Stomach (tissue), 9 donors: Measurements from ENCODE around the gene ABCB9. TPM values are rescaled to one million over a fixed set of nuclear protein-coding genes. Genes with fewer than 3 reads are reported as not detected.
"Not testable (repeated sequence)": the region's sequence is repeated elsewhere in the genome, so short reads cannot be mapped to it uniquely, and the experiment has no call there.

Source experiments
- DNase-seq, 2 donors: peaks; one replicate each; pipeline versions ENCODE4 v3.0.0 to v3.0.0-alpha.2; 2013 to 2019
- H3K27ac ChIP-seq, 5 donors: fragments of 200-600 bp in 4 of 5; sonication (generic) in 4 of 5; one replicate each; pipeline ENCODE4 v1.5.1; 2013 to 2019; ENCODE audit warnings: mild to moderate bottlenecking in 1 of 5, moderate library complexity in 1 of 5
- H3K27me3 ChIP-seq, 3 donors: fragments of 200-600 bp; sonication (generic); one replicate each; pipeline ENCODE4 v1.5.1; 2017 to 2019; ENCODE audit warnings: mixed run types in 1 of 3
- H3K36me3 ChIP-seq, 4 donors: fragments of 200-600 bp; sonication (generic); 1 replicate in 3 of 4; 2 replicates in 1 of 4; pipeline ENCODE4 v1.5.1; 2016 to 2019
- H3K4me1 ChIP-seq, 4 donors: fragments of 200-600 bp; sonication (generic); one replicate each; pipeline ENCODE4 v1.5.1; 2016 to 2019
- H3K4me3 ChIP-seq, 4 donors: fragments of 200-600 bp; sonication (generic) in 3 of 4; one replicate each; pipeline ENCODE4 v1.5.1; 2016 to 2019; ENCODE audit warnings: mild to moderate bottlenecking in 1 of 4
- H3K9me3 ChIP-seq, 4 donors: fragments of 200-600 bp; sonication (generic); one replicate each; pipeline ENCODE4 v1.5.1; 2016 to 2019
- CTCF ChIP-seq, 7 experiments: fragments of 450-650 bp in 4 of 7; fragments of 200-600 bp in 3 of 7; sonication (generic) in 3 of 7; IDR thresholded peaks; one replicate each; pipeline ENCODE4 v1.5.1; 2016 to 2019; ENCODE audit warnings: antibody characterized with exemption in 7 of 7, control low read depth in 2 of 7, mild to moderate bottlenecking in 1 of 7
- EP300 ChIP-seq: sonication (generic); formaldehyde crosslinking; IDR thresholded peaks from one replicate; pipeline ENCODE4 v1.6.1; 2017; ENCODE audit warnings: antibody characterized with exemption
- POLR2A ChIP-seq, 4 donors: fragments of 450-650 bp; IDR thresholded peaks; one replicate each; pipeline ENCODE4 v1.6.1; 2016; ENCODE audit warnings: antibody characterized with exemption in 4 of 4, control low read depth in 2 of 4, mild to moderate bottlenecking in 1 of 4, moderate library complexity in 1 of 4
- POLR2AphosphoS5 ChIP-seq, 3 donors: sonication (generic); formaldehyde crosslinking; IDR thresholded peaks; one replicate each; pipeline ENCODE4 v1.6.1; 2016; ENCODE audit warnings: antibody characterized with exemption in 3 of 3
- WGBS, 5 donors: extraction: QIAGEN DNeasy Blood & Tissue Kit in 3 of 5; methylation state at CpG; one replicate each; pipeline versions ENCODE4 v1.1.5 to v1.1.7; 2013 to 2018; 5-methylcytosine and 5-hydroxymethylcytosine counted together
- intact Hi-C: fragments of 100-400 bp; cut with DNase I; formaldehyde crosslinking; loops from one replicate; pipeline ENCODE4 v1.15.1; 2023; ENCODE audit warnings: low total_unique reads
- polyA plus RNA-seq, 3 donors: library from polyadenylated mRNA; stranded (reverse); fragments of 200-250 nt; gene quantifications; one replicate each; pipeline ENCODE4 v1.2.3, GENCODE V29; 2013
- total RNA-seq, 5 donors: library from RNA; depleted of rRNA; stranded (reverse); fragments of >200 nt; gene quantifications; one replicate each; pipeline versions ENCODE4 v1.1.0 to v1.2.3, GENCODE V29; 2014 to 2016
- donor health status: healthy with polysubstance abuse.
- donor health status: Bipolar disorder and iron deficiency.
- donor health status: healthy.

ABCB9 gene
- total and polyA plus RNA-seq, 8 donors = 1.2 to 29.5 (median 2.2) TPM; not detected in 1

GRCh38 chr12:122946690-122947341 lies 19.4 kb downstream of the ABCB9 start:
- Histone ChIP-seq H3K9me3 (no peaks in the 10 kb centered on the region), H3K4me3 (no peak overlapping the region), H3K4me1 (peaks cover 33 to 80% (median 37%) of the 10 kb centered on the region in 4 donors), H3K27me3 (no peaks in the 10 kb centered on the region), H3K27ac (peak overlapping the region; percentile 61 to 87 (median 79)), H3K36me3 (no peaks in the 10 kb centered on the region)
- WGBS, 5 donors = 31 to 63% (median 35%) methylated on average over 10 of the region's 10 CpGs
- peak; percentile 85 to 90 for DNase-seq
- intact Hi-C loops = no loop called here
- peak; percentile 65 to 95 (median 87) for TF ChIP-seq POLR2AphosphoS5 (IDR thresholded peaks at IDR 0.05)
- TF ChIP-seq CTCF (IDR thresholded peaks at IDR 0.05) = no peak
- no peak for TF ChIP-seq EP300
- TF ChIP-seq POLR2A (IDR thresholded peaks at IDR 0.05) = no peak

- TF ChIP-seq EP300 (no peak), POLR2AphosphoS5 (IDR thresholded peaks at IDR 0.05) (peak in 1 of 3 donors; percentile 38), CTCF (IDR thresholded peaks at IDR 0.05) (no peak), POLR2A (IDR thresholded peaks at IDR 0.05) (no peak)
- peak; percentile 69 to 83 for DNase-seq
Observed at GRCh38 chr12:122944605-122945592, 21.4 kb downstream of the ABCB9 start.

DNA sequence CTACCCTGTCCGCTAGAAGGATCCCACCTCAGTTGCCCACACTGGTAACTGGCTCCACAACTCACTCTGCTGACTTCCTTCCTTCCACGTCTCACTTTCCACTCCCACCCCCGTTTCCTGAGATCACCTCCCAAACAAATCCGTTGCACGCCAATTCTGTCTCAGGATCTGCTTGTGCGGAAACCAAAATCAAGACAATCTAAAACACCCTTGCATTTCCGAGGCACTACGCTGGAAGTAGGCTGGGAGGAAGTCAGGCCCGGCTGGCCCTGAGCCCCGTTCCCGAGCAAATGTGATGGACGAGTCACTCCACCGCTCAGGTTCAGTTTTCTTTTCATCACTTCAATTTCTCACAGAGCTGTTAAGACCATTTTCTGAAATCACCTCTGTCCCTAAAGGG lies 23.1 kb downstream of the ABCB9 start:
- 61 to 76% (median 74%) methylated on average over 13 of the region's 13 CpGs for whole genome bisulfite sequencing, 5 donors
- Histone ChIP-seq H3K9me3 (no peaks in the 10 kb centered on the region), H3K4me3 (no peak overlapping the region), H3K27ac (peak overlapping the region; percentile 3 to 69 (median 39)), H3K27me3 (no peaks in the 10 kb centered on the region), H3K4me1 (peaks cover 33 to 63% (median 34%) of the 10 kb centered on the region in 4 donors), H3K36me3 (peaks cover 0 to 16% (median 2%) of the 10 kb centered on the region in 4 donors)
- TF ChIP-seq EP300 (no peak), CTCF (IDR thresholded peaks at IDR 0.05) (no peak), POLR2AphosphoS5 (IDR thresholded peaks at IDR 0.05) (no peak), POLR2A (IDR thresholded peaks at IDR 0.05) (no peak)
- no peak for DNase-seq
- intact Hi-C loops = no loop called here

More at GRCh38 chr12:122944605-122945592, 21.4 kb downstream of the ABCB9 start:
- no peaks in the 10 kb centered on the region for H3K9me3 ChIP-seq
- no peaks in the 10 kb centered on the region for H3K27me3 ChIP-seq
- intact Hi-C loops = no loop called here
- WGBS, 5 donors = 41 to 58% (median 51%) methylated on average over 10 to 14 of the region's 14 CpGs
- H3K4me3 ChIP-seq = no peak overlapping the region
- H3K36me3 ChIP-seq = peaks cover 0 to 3% (median under 1%) of the 10 kb centered on the region in 4 donors
- H3K27ac ChIP-seq = peak overlapping the region in 4 of 5 donors; percentile 39 to 69 (median 48)
- H3K4me1 ChIP-seq = peaks cover 34 to 71% (median 37%) of the 10 kb centered on the region in 4 donors

DNA sequence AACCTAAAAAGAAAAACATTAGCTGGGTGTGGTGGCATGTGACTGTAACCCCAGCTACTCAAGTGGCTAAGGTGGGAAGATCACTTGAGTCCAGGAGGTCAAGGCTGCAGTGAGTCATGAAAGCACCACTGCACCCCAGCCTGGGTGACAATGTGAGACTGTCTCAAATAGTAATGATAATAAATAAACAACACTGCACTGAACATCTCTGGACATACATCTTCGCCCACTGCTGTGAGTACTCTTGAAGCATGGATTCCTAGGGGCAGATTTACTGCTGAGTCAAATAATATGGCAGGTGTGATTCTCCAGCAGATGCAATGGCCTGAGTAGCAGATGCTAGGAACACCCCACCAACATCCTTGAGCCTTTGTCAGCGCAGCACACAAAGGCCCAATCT lies 23.6 kb downstream of the ABCB9 start:
- TF ChIP-seq CTCF (IDR thresholded peaks at IDR 0.05) (no peak), POLR2A (IDR thresholded peaks at IDR 0.05) (no peak), EP300 (no peak), POLR2AphosphoS5 (IDR thresholded peaks at IDR 0.05) (no peak)
- H3K4me3 ChIP-seq = no peak overlapping the region
- peak overlapping the region; percentile 3 to 69 (median 39) for H3K27ac ChIP-seq
- H3K36me3 ChIP-seq = peaks cover 0 to 19% (median 2%) of the 10 kb centered on the region in 4 donors
- no peaks in the 10 kb centered on the region for H3K9me3 ChIP-seq
- no peak for DNase-seq
- 93 to 100% (median 95%) methylated on average over 2 of the region's 2 CpGs for WGBS, 5 donors
- H3K27me3 ChIP-seq = no peaks in the 10 kb centered on the region
- intact Hi-C loops = no loop called here
- H3K4me1 ChIP-seq = peaks cover 30 to 59% (median 31%) of the 10 kb centered on the region in 4 donors

DNA sequence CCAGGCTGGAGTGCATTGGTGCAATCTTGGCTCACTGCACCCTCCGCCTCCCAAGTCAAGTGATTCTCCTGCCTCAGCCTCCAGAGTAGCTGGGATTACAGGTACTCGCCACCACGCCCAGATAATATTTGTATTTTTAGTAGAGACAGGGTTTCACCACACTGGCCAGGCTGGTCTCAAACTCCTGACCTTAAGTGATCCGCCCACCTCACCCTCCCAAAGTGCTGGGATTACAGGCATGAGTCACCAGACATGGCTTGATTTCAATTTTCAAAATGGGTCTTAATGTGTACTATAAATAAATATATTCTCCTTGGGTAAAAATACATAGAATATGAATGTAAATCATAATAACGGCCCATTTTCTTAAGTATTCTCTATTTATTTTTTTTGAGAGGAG lies 24.9 kb downstream of the ABCB9 start:
- H3K36me3 ChIP-seq = peaks cover 0 to 19% (median 4%) of the 10 kb centered on the region in 4 donors
- intact Hi-C loops = not testable (repeated sequence)
- WGBS, 5 donors = 53 to 82% (median 71%) methylated on average over 5 of the region's 5 CpGs

More for the DNA sequence above, 24.9 kb downstream of the ABCB9 start:
- H3K4me1 ChIP-seq = peaks cover 17 to 47% (median 20%) of the 10 kb centered on the region in 4 donors
- not testable (repeated sequence) for H3K27me3 ChIP-seq, H3K27ac ChIP-seq, H3K4me3 ChIP-seq, DNase-seq, H3K9me3 ChIP-seq
